Colon (tissue), 2 donors: ENCODE results near the gene WNT2B.

ENCODE experiments used
- FAIRE-seq: peaks from 2 replicates; lab custom pipeline; 2012; peaks lifted over from hg19 to GRCh38; lab: Jason Lieb, UNC
- donor health status: control.
- donor health status: control.

Gene WNT2B

DNA sequence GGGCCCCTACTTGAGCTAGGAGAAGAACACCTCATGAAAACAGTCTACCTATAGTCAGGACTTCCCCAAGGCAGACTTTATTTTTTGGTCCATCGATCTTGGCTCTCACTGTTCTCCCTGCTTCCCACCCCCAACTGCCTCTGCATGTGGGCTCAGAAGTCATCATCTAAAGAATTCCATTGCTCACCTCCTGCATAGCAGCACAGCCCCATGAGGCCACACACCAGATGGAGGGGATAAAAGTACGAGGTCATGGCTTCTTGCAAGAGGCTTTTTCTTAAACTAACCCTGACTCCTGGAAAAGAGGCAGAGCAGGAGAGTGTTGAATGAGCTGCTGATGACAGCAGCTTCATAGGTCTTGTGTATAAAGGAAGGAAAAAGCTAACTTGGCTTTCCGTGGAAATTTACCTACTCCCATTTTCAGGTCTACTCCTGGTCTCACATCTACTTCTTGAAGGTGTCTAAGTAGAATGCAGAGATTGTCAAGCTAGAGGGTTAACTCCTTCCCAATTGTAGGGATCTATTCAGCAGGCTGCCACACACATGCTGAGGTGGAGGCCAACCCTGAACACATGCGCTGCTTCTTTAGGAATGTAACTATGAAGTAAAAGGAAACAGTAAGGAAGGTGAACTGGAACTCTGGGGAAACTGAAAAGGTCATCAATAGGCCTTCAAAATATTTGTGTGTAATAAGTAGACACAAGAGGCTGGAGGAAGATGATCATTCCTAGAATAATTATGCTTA lies 18.7 kb downstream of the WNT2B start:
- no peak for FAIRE-seq

DNA sequence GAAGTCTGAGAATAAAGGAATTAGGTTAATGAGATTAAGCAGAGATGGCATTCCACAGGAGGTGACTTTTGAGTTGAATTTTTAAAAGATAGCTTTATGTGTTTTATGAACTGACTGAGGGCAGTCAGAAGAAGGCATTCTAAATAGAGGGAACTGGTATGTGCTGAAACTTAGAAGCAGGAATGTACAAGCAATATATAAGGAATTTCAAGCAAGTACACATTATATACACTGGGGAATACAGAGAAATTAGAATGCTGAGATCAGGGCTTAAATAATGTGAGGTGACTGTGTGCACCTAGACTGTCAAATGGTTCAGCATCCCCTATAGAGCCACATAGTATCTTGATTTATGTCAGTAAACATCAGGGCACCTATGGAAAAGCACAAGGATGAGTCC lies 19.3 kb downstream of the WNT2B start:
- no peak for FAIRE-seq

DNA sequence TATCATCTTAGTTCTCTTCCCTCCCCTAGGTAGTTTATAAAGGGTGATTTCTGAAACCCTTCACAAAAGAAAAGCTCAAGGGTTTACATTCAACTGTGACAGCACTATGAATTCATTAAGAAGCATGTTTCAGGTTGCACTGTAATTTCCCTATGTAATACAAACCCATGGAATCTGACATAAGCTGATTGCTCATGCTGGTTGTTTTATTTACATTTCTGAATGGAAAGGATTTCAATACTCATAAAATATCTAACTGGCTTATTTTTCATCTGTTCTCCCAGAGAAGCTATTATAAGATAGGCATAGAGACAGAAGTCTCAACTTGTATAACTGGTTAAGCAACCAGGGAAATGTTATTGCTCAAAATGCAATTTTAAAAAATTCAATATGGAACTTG lies 20.5 kb downstream of the WNT2B start:
- no peak for FAIRE-seq

DNA sequence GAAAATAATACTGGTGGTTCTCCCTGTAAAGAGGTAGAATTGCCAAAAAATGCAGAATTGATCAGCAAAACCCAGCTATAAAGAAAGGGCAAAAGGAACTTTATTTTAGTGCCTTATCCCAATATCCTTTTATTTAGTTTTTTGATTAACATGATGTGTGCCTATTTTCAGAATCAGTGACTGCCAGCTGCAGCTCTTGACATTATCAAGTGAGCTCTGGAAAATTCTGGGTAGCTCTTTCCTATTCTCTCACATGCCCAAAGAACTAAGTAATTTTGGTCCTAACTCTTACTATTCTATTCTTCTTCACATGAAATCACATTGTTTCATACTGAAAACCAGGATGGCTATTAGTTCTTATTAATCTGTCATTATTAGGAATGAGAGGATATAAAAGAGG lies 22.1 kb downstream of the WNT2B start:
- FAIRE-seq: no peak

DNA sequence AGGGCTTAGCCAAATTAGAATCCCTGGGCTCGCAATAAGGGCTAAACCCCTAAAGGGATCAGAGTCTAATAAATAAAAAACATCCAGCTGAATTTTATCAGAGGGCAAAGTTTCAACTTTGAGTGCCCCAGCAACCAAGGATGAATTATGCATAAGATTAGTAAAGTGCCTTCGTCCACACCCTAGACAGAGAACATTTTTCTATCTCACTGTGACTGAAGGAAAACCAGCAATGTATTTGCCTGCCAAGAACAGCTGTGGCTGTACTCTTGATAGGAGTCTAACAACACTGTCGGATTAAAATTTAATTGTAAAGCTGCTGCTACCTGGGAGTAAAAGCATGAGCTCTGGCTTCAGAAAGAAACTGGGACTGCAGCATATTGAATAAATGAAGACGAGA lies 23.3 kb downstream of the WNT2B start:
- FAIRE-seq: no peak

DNA sequence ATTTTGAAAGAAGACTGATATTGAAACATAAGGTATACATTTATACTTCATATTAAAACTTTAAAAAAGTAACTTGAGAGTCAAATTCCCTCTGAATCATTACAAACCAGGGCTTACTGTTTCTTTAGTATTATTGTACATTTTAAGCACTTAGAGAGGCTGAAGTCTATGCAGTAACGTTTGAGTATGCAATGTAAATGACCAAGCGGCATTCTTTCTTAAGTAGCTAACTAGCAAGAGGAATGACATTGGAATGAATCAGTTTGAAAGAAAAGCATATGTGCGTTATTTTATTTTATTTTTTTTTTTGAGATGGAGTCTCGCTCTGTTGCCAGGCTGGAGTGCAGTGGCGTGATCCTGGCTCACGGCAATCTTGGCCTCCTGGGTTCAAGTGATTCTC lies 24.3 kb downstream of the WNT2B start:
- FAIRE-seq: no peak

DNA sequence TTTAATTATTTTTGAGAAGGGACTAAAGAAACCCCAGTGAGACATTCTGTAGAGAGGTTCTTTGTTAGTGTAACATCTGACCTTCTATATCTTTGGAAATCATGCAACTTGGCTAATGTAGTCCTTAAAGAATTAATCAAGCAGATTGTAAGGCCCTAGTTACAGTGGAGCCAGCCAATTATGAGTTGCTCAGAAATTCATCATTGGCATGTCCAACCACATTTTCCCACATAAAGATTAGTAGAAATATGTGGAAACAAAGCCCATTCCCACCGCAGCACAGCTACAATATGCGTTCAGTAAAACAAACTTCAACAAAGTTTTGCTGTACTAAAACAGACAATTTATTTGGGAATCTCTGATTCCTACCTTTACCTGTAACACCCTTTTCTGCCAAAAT lies 27.8 kb downstream of the WNT2B start:
- no peak for FAIRE-seq

DNA sequence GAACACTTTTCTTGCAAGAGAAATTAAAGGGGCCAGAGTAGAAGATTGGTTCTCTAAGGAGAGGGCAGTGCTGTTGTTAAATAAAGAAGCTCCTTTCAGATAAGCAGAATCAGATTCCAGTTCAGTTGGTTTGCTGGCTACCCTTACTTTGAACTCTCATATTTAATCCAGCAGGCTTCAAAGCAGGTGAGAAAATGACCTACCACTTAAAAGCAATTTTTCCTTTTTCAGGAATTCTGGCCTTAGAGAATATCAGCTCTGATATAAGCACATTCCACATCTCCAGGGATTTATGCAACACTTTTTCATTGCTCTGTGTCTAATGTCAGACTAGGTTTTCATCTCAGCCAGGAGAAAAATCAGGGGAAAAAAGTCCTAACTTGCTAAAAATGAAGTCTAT lies 28.7 kb downstream of the WNT2B start:
- FAIRE-seq: no peak

DNA sequence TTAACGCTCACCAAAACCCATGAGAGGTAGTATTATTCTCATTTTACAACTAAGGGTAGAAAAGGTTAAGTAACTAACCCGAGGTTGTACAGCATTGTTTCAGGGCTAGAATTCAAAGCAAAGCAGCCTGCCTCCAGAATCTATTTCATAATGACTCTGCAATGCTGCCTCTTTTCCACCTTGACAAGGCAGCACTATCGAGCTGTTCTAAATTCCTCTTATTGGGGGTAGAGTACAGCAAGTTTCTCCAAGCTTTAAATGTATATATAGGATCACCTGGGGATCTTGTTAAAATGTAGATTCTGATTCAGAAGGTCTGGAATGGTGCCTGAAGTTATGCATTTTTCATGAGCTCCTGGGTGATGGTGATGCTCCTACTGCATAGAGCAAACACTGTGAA lies 30.1 kb downstream of the WNT2B start:
- FAIRE-seq: no peak

DNA sequence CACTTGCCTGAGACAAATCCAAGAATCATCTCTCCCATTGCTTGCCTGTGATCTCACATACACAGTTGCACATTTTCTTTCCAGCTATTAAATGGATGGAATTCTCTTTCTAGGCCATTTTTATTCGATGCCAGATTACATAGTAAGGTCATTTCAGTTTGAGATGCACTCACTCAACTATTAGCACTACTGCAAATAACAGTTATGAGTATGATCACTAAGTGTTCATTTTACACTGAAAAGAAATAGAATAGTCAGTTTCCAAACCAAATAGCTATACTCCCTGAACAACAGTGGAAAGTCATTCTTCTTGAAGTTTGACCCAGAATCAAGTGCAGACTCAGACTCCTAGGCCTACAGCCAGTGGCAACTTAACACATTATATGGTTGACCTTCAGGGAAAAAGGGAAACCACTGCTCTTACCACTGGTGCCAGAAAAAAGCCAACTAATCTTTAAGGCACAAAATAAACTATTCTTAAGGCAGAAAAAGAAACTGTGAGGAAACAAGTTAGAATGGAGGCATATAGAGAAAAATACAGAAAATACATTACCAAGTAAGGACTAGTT lies 31.5 kb downstream of the WNT2B start:
- FAIRE-seq: no peak

DNA sequence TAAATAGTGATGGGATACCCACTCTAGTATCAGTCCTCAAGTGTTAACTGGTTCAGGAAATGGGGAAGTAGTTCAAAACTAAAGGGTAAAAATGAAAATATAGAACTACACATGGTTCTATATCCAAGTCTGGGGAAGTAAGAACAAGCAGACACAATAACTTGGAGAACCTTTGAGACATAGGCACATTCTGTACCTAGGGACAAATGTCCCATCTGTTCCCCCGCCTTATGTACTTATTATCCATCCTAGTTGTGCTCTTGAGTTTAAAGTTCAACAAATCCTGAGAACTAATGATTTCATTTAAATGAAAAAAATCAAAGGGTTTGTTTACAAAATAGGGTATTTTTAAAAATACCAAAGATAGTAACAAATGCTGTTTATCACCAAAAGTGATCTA lies 32.5 kb downstream of the WNT2B start:
- no peak for FAIRE-seq

DNA sequence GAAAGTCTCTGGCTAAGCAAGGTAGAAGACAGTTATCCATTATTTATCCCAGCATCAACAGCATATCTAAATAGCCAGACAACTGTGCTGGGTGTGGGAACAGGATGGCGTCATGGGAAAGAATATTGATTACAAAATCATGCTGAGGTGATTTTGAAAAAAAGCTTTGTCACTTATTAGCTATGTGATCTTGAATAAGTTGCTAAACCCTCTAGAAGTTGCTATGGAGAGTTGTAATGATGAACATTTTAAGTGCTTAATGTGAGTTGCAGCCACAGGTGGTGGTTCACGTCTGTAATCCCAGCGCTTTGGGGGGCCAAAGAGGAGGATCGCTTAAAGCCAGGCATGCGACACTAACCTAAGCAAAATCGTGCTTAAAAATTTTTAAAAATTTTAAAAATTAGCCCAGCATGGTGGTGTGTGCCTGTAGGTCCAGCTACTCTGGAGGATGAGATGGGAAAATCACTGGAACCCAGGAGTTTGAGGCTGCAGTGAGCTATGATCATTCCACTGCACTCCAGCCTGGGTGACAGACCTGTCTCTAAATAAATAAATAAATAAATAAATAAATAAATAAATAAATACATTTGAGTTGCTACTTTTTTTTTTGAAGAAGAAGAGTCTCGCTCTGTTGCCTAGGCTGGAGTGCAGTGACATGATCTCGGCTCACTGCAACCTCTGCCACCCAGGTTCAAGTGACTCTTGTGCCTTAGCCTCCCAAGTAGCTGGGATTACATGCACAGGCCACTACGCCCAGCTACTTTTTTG lies 33.6 kb downstream of the WNT2B start:
- no peak for FAIRE-seq

DNA sequence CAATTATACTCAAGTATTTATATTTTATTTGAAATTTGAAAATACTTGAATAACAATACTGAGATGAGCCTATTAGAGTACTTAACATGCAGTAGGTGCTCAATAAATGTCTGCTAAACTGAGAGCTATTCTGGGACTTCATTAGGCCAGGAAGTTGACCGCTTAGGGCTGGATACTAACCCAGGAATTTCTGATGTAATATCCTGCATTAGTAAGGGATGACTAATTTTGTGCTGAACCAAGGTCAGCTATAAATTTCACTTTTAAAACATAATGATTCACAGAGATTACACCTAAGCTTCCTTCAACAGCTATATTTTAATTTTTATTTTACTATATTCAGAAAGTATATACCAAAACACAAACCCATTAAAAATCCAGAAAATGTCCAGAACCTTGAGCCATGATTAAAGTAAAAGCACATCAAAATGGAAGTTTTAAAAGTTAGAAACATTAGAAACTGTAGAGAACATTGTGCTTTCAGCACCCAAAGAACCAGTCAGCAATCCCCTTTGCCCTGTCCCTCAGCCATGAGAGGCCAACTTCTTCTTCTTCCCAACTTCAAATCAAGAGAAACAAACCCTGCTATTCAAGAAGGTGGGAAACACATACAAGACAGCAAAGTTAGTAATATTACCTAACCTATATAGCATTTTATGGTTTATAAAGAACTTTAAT lies 35.4 kb downstream of the WNT2B start:
- FAIRE-seq: peak; percentile 10

DNA sequence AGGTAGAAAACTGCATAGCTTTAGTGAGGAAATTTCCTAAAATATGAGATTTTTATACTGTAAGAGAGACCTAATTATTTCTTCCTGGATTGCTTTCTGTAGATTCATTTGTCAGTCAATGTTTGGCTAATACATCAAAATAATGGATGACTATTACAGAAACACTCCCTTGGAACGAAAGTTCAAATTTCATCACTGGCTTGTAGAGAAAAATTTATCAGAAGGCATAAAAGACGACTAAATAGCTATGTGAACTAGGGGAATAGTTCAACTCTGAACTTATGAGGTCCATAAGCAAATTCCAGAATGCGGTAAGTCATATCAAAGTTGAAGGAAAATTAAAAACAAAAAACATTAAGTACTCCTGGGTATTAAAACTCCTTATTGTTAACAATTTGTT lies 36.0 kb downstream of the WNT2B start:
- no peak for FAIRE-seq

DNA sequence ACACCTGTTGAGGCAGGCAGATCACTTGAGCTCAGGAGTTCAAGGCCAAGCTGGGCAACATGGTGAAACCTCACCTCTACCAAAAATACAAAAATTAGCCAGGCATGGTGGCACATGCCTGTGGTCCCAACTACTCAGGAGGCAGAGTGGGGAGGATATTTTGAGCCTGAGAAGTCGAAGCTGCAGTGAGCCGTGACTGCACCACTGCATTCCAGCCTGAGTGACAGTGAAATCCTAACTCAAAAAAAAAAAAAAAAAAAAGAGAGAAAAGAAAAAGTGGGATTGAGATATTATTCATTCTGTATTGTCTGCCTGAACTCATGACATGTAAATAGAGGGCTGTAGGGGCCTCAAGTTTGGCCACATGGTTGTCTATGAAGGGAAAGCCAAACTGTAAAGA lies 37.3 kb downstream of the WNT2B start:
- no peak for FAIRE-seq

DNA sequence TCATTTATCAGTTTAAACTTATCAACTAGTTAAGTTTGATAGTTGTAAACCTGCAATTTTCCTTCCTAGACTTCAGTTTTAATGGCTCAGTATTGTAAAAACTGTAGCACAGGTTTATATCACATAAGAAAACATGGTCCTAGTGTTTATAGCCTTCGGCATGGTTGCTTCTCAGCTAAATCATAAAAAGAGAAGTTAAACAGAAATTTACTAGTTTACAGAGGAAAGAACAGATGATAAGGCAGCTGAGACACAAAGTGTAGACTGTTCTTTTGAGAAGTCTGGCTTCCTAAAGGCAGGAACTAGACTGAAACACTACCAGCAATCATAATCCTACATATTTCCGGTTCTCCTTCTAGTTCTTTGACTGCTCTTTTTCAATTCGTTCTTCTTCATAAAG lies 39.8 kb downstream of the WNT2B start:
- peak; percentile 92 for FAIRE-seq

DNA sequence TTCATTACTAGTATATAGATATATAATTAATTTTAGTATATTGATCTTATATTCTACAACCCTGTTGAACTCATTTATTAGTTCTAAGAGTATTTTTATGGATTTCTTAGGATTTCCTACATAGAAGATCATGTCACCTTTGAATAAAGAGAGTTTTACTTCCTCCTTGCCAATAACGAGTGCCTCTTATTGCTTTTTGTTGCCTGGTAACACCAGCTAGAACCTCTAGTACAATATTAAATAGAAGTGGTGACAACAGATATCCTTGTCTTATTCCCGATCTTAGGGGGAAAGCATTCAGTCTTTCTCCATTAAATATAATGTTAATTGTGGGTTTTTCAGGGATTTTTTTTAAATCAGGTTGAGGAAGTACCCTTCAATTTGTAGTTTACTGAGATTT lies 40.8 kb downstream of the WNT2B start:
- peak; percentile 60 for FAIRE-seq

DNA sequence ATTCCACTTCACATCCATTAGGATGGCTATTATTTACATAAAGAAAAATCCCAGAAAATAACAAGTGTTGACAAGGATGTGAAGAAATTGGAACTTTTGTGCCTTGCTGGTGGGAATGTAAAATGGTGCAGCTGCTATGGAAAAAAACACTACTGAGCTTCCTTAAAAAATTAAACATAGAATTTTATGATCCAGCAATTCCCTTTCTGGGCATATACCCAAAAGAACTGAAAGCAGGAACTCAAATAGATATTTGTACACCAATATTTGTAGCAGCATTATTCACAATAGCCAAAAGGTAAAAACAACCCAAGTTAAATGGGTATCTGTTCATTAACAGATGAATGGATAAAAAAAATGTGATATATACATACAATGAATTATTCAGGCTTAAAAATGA lies 45.6 kb downstream of the WNT2B start:
- no peak for FAIRE-seq

DNA sequence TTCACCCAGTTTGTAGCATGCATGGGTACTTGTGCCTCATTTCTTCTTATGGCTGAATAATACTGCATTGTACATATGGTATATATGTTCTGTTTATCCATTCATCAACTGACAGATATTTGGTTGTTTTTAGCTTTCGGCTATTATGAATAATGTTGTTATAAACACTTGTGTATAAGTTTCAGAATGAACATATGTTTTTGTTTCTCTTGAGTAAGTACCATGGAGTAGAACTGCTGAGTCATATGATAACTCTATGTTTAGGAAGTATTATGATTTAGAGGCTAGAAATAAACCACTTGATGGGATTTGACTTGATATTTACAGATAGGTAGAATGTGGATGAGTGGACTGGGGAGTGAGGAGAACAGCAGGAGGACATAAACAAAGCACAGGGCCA lies 48.6 kb downstream of the WNT2B start:
- no peak for FAIRE-seq

DNA sequence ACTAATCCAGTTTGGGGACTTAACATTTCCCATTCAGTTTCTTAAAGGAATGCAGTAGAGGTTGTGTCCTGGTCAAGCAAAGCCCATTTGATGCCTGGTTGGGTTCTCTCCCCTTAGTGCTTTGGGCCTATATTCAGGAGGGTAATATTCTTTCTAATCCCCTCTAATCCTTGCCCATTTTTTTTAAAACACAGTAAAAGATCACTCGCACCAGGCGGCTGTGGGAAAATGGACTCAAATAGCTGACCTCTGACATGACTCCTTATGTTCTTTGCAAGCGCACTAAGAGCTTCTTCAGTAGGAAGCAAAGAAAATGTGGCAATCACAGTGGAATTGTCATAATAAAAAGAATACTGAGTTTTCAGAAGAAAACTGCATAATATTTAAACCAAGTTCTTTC lies 49.9 kb downstream of the WNT2B start:
- no peak for FAIRE-seq

DNA sequence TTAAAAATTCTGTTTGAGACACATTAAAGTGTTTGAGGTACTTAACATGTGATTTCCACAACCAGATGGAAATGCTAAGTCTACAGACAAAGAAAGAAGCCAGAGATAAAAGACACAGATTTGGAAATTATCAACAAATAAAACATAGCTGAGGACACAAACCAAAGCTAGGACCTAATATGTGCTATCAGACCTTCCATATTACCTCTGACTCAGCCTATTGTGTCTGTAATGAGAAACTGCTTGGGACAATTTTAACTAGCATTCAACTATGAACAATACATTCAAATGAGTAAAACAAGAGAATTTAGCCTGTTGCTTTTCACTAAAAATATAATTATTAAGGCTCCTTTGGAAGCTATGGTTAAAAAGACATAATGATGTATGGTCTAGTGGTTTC lies 54.6 kb downstream of the WNT2B start:
- no peak for FAIRE-seq

DNA sequence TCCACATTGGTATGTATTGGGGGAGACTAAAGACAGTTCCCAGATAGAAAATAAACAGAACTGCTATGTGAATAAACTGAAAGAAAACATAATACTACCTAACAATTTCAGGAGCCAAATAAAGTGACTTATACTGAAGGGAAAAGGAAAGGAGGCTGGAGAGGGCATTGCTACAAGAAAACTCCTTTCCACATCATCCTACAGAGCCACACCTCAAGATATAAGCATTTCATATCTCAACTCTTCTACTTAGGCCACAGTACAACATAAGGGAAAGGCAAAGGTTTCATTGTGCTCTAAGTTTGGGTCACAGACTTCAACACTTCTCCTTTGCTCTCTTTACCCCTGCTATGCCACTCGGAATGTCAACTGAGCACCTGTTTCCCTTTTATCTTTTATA lies 55.3 kb downstream of the WNT2B start:
- FAIRE-seq: no peak

DNA sequence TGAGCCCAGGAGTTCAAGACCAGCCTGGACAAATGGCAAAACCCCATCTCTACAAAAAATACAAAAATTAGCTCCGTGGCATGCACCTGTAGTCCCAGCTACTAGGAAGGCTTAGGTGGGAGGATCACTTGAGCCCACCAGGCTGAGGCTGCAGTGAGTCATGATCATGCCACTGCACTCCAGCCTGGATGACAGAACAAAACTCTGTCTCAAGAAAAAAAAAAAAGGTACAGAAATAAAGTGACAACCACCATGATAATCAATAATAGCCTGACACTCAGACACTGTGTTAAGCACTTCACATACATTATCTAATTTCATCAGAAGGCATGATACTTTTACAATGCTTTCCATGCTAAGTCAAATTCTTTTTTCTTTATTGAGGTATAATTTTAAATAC lies 57.0 kb downstream of the WNT2B start:
- no peak for FAIRE-seq
